Dermis lymphatic vessel endothelial cell (primary cell): ENCODE measurements around the gene LDB3. TPM values are rescaled to one million over a fixed set of nuclear protein-coding genes. Genes with fewer than 3 reads are reported as not detected.

Experiments
- total RNA-seq: library from RNA; depleted of rRNA; stranded (reverse); fragments of >200 nt; gene quantifications from 2 replicates; pipeline ENCODE4 v1.2.1, GENCODE V29; 2014

The LDB3 gene, protein sequence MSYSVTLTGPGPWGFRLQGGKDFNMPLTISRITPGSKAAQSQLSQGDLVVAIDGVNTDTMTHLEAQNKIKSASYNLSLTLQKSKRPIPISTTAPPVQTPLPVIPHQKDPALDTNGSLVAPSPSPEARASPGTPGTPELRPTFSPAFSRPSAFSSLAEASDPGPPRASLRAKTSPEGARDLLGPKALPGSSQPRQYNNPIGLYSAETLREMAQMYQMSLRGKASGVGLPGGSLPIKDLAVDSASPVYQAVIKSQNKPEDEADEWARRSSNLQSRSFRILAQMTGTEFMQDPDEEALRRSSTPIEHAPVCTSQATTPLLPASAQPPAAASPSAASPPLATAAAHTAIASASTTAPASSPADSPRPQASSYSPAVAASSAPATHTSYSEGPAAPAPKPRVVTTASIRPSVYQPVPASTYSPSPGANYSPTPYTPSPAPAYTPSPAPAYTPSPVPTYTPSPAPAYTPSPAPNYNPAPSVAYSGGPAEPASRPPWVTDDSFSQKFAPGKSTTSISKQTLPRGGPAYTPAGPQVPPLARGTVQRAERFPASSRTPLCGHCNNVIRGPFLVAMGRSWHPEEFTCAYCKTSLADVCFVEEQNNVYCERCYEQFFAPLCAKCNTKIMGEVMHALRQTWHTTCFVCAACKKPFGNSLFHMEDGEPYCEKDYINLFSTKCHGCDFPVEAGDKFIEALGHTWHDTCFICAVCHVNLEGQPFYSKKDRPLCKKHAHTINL
- not detected in 2 replicates for total RNA-seq

DNA sequence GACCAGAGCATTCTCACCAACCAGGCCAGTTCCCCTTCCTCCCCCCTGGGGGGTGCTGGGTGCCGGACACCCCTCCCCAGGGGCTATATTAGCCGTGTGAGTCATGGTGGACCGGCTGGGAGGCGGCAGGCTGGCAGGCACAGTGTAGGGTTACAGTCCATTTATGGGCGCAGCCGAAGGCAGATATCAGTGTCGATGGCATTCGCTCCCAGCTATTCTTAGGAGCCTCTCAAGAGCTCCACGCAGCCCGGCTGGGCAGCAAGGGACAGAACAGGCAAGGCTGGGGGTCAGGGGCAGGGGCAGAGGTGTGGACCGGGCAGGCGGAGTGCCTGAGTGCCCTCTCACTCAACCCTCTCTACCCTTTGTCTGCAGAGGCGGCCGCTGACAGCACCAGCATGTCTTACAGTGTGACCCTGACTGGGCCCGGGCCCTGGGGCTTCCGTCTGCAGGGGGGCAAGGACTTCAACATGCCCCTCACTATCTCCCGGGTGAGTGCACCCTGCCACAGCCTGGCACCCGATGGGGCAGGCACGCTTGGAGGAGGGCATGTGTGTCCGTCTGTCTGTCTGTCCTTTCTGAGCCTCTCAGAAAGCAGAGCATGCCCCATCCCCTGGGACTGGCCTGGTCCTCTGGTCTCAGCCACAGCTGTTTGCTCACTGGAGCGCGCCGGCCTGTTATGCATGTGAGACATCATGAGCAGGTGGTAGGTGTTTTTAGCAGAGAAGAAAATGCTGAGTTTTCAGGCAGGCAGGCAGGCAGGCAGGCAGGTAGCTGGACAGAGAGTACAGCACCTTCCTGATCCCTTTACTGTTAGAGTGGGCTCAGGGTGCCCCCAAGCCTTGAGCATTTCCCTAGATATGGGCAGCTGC lies at the start of gene LDB3:
Gene LDB3, plus strand, starts transcription at position 215 of the 869 bp plus-strand sequence. Its CDS starts 181 bp downstream, at position 396.

DNA sequence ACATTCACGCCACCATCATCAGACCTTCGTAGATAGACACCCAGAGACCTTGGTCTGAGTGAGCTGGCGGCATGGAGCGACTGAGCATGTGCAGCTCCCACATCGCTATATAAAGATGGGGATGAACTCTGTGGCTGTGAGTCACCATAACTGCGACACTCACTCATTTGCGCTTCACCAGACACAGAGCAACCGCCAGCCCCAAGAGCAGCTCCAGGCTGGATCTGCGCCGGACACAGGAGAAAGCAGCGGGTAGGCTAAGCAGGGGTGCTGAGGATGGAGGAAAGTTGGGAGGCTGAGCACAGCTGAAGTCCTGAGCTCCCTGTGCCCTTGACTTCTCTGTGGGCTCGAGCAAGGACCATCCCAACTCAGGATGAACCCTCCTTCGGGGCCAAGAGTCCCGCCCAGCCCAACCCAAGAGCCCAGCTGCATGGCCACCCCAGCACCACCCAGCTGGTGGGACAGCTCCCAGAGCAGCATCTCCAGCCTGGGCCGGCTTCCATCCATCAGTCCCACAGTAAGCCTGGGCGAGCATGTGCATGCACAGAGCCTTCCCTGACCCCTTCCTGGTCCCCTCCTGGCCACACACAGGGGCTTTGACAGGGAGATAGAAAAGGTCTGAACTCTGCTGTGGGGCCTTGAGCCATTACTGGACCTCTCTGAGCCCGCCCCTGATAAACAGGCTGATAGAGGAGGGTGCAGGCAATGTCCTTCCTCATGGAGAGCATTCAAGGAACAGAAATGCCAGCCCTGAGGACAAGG lies 13.7 kb upstream of the LDB3 start, which contains the start of gene OPN4:
Gene OPN4, plus strand, starts transcription at position 137 of the 762 bp plus-strand sequence. Its CDS starts 237 bp downstream, at position 374.

DNA sequence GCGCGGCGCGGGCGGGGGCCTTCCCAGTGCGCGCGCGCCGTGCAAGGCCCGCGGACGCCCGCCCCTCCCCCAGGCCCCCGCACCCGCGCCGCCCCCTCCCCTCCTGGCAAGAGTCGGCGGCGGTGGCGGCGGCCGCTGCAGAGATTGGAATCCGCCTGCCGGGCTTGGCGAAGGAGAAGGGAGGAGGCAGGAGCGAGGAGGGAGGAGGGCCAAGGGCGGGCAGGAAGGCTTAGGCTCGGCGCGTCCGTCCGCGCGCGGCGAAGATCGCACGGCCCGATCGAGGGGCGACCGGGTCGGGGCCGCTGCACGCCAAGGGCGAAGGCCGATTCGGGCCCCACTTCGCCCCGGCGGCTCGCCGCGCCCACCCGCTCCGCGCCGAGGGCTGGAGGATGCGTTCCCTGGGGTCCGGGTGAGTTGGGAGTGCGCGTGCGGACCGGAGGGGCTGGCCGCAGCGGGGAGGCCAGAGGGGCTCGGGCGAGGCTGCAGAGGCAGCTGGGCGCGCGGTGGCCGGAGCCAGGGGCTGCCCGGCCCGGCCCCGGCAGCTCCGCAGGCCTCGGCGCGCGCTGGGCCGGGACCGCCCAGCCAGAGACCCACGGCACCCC lies 88.3 kb downstream of the LDB3 start, which contains the start of gene BMPR1A:
Gene BMPR1A, plus strand, starts transcription at position 109 of the 602 bp plus-strand sequence. CDS start 119,400 bp downstream, outside the sequence.

Other genes with a start within 250 kb of the LDB3 start
- gene WAPL, start 146.7 kb upstream of the LDB3 start, total RNA-seq, result 41.9 and 54.2 TPM in 2 replicates
- gene OPN4, start 14.0 kb upstream of the LDB3 start, total RNA-seq, result not detected in 2 replicates
- gene BMPR1A, start 88.1 kb downstream of the LDB3 start, total RNA-seq, result 0.34 and 0.98 TPM in 2 replicates